PC-3 (cell line): ENCODE measurements around the gene SOBP. TPM values are rescaled to one million over a fixed set of nuclear protein-coding genes. Genes with fewer than 3 reads are reported as not detected.

Experiments
- ATAC-seq: fragments of 200-7000 bp; cut with Tn5 transposase; 2 replicates; pipeline ENCODE4 v1.9.1; 2020; ENCODE audit warnings: mild to moderate bottlenecking, moderate library complexity
- BruUV-seq: library from RNA; stranded (reverse); fragments of 400-500 nt; replicated peaks from 2 replicates; lab custom pipeline; 2021; lab: Mats Ljungman, UMichigan
- CTCF ChIA-PET: fragments of 300-600 bp; sonication (Branson Sonifier 250); formaldehyde crosslinking; loops from one replicate; lab custom pipeline; 2022; ENCODE audit warnings: antibody characterized with exemption; lab: Charles Lee
- POLR2A ChIA-PET: fragments of 300-600 bp; sonication (Branson Sonifier 250); formaldehyde crosslinking; loops from one replicate; lab custom pipeline; 2022; ENCODE audit warnings: antibody characterized with exemption; ENCODE audit not compliant: unreplicated experiment; lab: Charles Lee
- DNase-seq: peaks from one replicate; pipeline ENCODE4 v3.0.0-alpha.2; 2015
- H2AFZ ChIP-seq: fragments of 300-600 bp; sonication (generic); 2 replicates; pipeline ENCODE4 v1.6.0; 2016; ENCODE audit warnings: antibody characterized with exemption, low read length
- H3F3A ChIP-seq: fragments of 300-600 bp; sonication (generic); one replicate; pipeline ENCODE4 v1.6.0; 2017; ENCODE audit warnings: antibody characterized with exemption, low read length, control low read depth, mild to moderate bottlenecking; ENCODE audit not compliant: unreplicated experiment
- H3K27ac ChIP-seq: fragments of 300-600 bp; sonication (generic); 2 replicates; pipeline ENCODE4 v1.5.1; 2016; ENCODE audit warnings: mild to moderate bottlenecking, low read length
- H3K27me3 ChIP-seq: fragments of 300-600 bp; sonication (generic); 2 replicates; pipeline ENCODE4 v1.6.1; 2016; ENCODE audit warnings: low read length, mixed read lengths
- H3K36me3 ChIP-seq: fragments of 300-600 bp; sonication (generic); 2 replicates; pipeline ENCODE4 v1.6.1; 2016; ENCODE audit warnings: low read depth, mixed run types, low read length, mixed read lengths
- H3K4me1 ChIP-seq: fragments of 300-600 bp; sonication (generic); 2 replicates; pipeline ENCODE4 v1.5.1; 2016; ENCODE audit warnings: low read length; ENCODE audit not compliant: insufficient read depth
- H3K4me2 ChIP-seq: fragments of 300-600 bp; sonication (generic); 2 replicates; pipeline ENCODE4 v1.6.0; 2016; ENCODE audit warnings: low read length
- H3K4me3 ChIP-seq: fragments of 300-600 bp; sonication (generic); 2 replicates; pipeline ENCODE4 v1.5.1; 2016; ENCODE audit warnings: mild to moderate bottlenecking, low read length, mixed read lengths
- H3K79me2 ChIP-seq: fragments of 300-600 bp; sonication (generic); 2 replicates; pipeline ENCODE4 v1.6.1; 2017; ENCODE audit warnings: low read length, mixed read lengths
- H3K9ac ChIP-seq: fragments of 300-600 bp; sonication (generic); 2 replicates; pipeline ENCODE4 v1.6.0; 2016; ENCODE audit warnings: mild to moderate bottlenecking, low read length
- H3K9me2 ChIP-seq: fragments of 300-600 bp; sonication (generic); replicated peaks from 2 replicates; pipeline ENCODE4 v1.6.1; 2016; ENCODE audit warnings: mixed run types, low read length, mixed read lengths
- H3K9me3 ChIP-seq: fragments of 300-600 bp; sonication (generic); 2 replicates; pipeline ENCODE4 v1.6.1; 2016; ENCODE audit warnings: low read length, mixed read lengths
- H4K20me1 ChIP-seq: fragments of 300-600 bp; sonication (generic); 2 replicates; pipeline ENCODE4 v1.6.1; 2016; ENCODE audit warnings: low read length, mixed read lengths
- CTCF ChIP-seq: fragments of 300-600 bp; sonication (generic); conservative IDR thresholded peaks from 2 replicates; pipeline ENCODE4 v1.5.1; 2017; ENCODE audit warnings: antibody characterized with exemption, low read depth, mild to moderate bottlenecking, low read length
- EZH2 ChIP-seq: fragments of 300-600 bp; sonication (generic); IDR thresholded peaks from one replicate; pipeline ENCODE4 v1.6.1; 2017; ENCODE audit warnings: antibody characterized with exemption, mild to moderate bottlenecking, low read length; ENCODE audit not compliant: unreplicated experiment
- EZH2phosphoT487 ChIP-seq: fragments of 300-600 bp; sonication (generic); IDR thresholded peaks from 2 replicates; pipeline ENCODE4 v1.6.1; 2018; ENCODE audit warnings: mild to moderate bottlenecking, antibody characterized with exemption, low read length, borderline replicate concordance
- intact Hi-C: fragments of 100-400 bp; cut with micrococcal nuclease; formaldehyde crosslinking; loops from 2 replicates; pipeline ENCODE4 v1.9.0; 2023
- total RNA-seq: library from RNA; depleted of rRNA; stranded (reverse); fragments of >200 nt; gene quantifications from 2 replicates; pipeline ENCODE4 v1.2.3, GENCODE V29; 2014

The SOBP gene
- total RNA-seq, 1 experiment from 2014 or later, result 0.15 TPM

- no peaks in the 10 kb centered on the region for H3K9me2 ChIP-seq
- H3K4me3 ChIP-seq, result no peak overlapping the region
- no peaks in the 10 kb centered on the region for H3K79me2 ChIP-seq
- no peak overlapping the region for H3K9ac ChIP-seq
- H3K27me3 ChIP-seq, result peaks cover 29% of the 10 kb centered on the region
- ATAC-seq, result no peak
- H3K9me3 ChIP-seq, result no peaks in the 10 kb centered on the region
- CTCF ChIA-PET, result no interaction called here
- no peaks in the 10 kb centered on the region for H3K4me1 ChIP-seq
- H4K20me1 ChIP-seq, result no peaks in the 10 kb centered on the region
- H3F3A ChIP-seq, result no peaks in the 10 kb centered on the region
- no peaks in the 10 kb centered on the region for H3K36me3 ChIP-seq
- no peak for DNase-seq
- POLR2A ChIA-PET, result no interaction called here
- no TSS peak for BruUV-seq
- H3K27ac ChIP-seq, result no peak overlapping the region
- H2AFZ ChIP-seq, result no peak overlapping the region
- intact Hi-C loops, result no loop called here
- H3K4me2 ChIP-seq, result no peak overlapping the region
- TF ChIP-seq EZH2phosphoT487, result no peak
- no peak for TF ChIP-seq CTCF
- TF ChIP-seq EZH2, result no peak
These were observed 14.5 kb downstream of the SOBP start for GRCh38 chr6:107504270-107505026.

GRCh38 chr6:107506145-107506544, 16.2 kb downstream of the SOBP start:
- Histone ChIP-seq H3K4me2 (no peak overlapping the region), H3K9me3 (no peaks in the 10 kb centered on the region), H3K9ac (no peak overlapping the region), H4K20me1 (no peaks in the 10 kb centered on the region), H3K79me2 (no peaks in the 10 kb centered on the region), H3K36me3 (no peaks in the 10 kb centered on the region), H3K27me3 (peaks cover 29% of the 10 kb centered on the region), H3K9me2 (no peaks in the 10 kb centered on the region), H3K27ac (no peak overlapping the region), H3K4me1 (no peaks in the 10 kb centered on the region), H3K4me3 (no peak overlapping the region), H2AFZ (no peak overlapping the region), H3F3A (no peaks in the 10 kb centered on the region)
- DNase-seq (peak; percentile 41), ATAC-seq (no peak)
- CTCF ChIA-PET, result no interaction called here
- POLR2A ChIA-PET, result no interaction called here
- intact Hi-C loops, result no loop called here
- BruUV-seq, result no TSS peak
- TF ChIP-seq EZH2 (no peak), EZH2phosphoT487 (no peak), CTCF (no peak)

- Histone ChIP-seq H3K27ac (no peak overlapping the region), H3K9me2 (no peaks in the 10 kb centered on the region), H2AFZ (no peak overlapping the region), H3K4me1 (no peaks in the 10 kb centered on the region), H3K9ac (no peak overlapping the region), H3K79me2 (no peaks in the 10 kb centered on the region), H3K9me3 (no peaks in the 10 kb centered on the region), H4K20me1 (no peaks in the 10 kb centered on the region), H3F3A (no peaks in the 10 kb centered on the region), H3K36me3 (no peaks in the 10 kb centered on the region), H3K4me2 (no peak overlapping the region), H3K27me3 (peaks cover 4% of the 10 kb centered on the region), H3K4me3 (no peak overlapping the region)
- ATAC-seq (no peak), DNase-seq (no peak)
- no TSS peak for BruUV-seq
- CTCF ChIA-PET, result no interaction called here
- POLR2A ChIA-PET, result no interaction called here
- TF ChIP-seq CTCF (no peak), EZH2phosphoT487 (no peak), EZH2 (no peak)
- intact Hi-C loops, result no loop called here
These were observed 19.6 kb downstream of the SOBP start for GRCh38 chr6:107509506-107509905.
